HepG2 (cell line): ENCODE measurements around the gene AP1AR. TPM values are rescaled to one million over a fixed set of nuclear protein-coding genes. Genes with fewer than 3 reads are reported as not detected.

ENCODE experiments used
- ARHGAP35 ChIP-seq: sonication (generic); formaldehyde crosslinking; IDR thresholded peaks from 2 replicates; pipeline ENCODE4 v1.9.0; 2022; ENCODE audit warnings: mild to moderate bottlenecking, inconsistent platforms, moderate library complexity, missing genetic modification reagents, borderline replicate concordance
- E2F1 ChIP-seq: sonication (generic); formaldehyde crosslinking; IDR thresholded peaks from 2 replicates; pipeline ENCODE4 v1.5.0; 2020; ENCODE audit warnings: missing genetic modification reagents
- EP300 ChIP-seq, 3 experiments: sonication (generic) in 1 of 3; formaldehyde crosslinking in 1 of 3; IDR thresholded peaks; 2 replicates each; pipeline versions ENCODE4 v1.5.1 to v1.6.1; 2011 to 2020; ENCODE audit warnings: low read depth in 2 of 3, low read length in 2 of 3, borderline replicate concordance in 1 of 3, improper control_type of control experiment in 1 of 3, mild to moderate bottlenecking in 1 of 3, missing genetic modification reagents in 1 of 3, moderate library complexity in 1 of 3
- EZH2 ChIP-seq: conservative IDR thresholded peaks from 2 replicates; pipeline ENCODE4 v1.6.1; 2012; ENCODE audit warnings: mild to moderate bottlenecking, low read depth, low read length, moderate library complexity
- HOMEZ ChIP-seq: IDR thresholded peaks from 2 replicates; pipeline ENCODE4 v1.6.1; 2016; ENCODE audit warnings: low read depth
- KDM3A ChIP-seq: IDR thresholded peaks from 2 replicates; pipeline ENCODE4 v1.6.1; 2018; ENCODE audit warnings: low read depth, missing compliant biosample characterization
- MEIS1 ChIP-seq: sonication (generic); formaldehyde crosslinking; IDR thresholded peaks from 2 replicates; pipeline ENCODE4 v1.9.0; 2021; ENCODE audit warnings: mild to moderate bottlenecking, missing genetic modification reagents, moderate library complexity, borderline replicate concordance
- MLX ChIP-seq: IDR thresholded peaks from 2 replicates; pipeline ENCODE4 v1.6.1; 2016
- SETDB1 ChIP-seq: sonication (generic); formaldehyde crosslinking; IDR thresholded peaks from 2 replicates; pipeline ENCODE4 v1.5.1; 2020; ENCODE audit warnings: missing genetic modification reagents, mild to moderate bottlenecking, borderline replicate concordance
- SMYD3 ChIP-seq: sonication (generic); formaldehyde crosslinking; IDR thresholded peaks from 2 replicates; pipeline ENCODE4 v1.8.1; 2023; ENCODE audit warnings: mild to moderate bottlenecking, missing genetic modification reagents
- TBL1XR1 ChIP-seq: fragments of 150-350 bp; IDR thresholded peaks from 2 replicates; pipeline ENCODE4 v1.6.1; 2014; ENCODE audit warnings: borderline replicate concordance, low read length; ENCODE audit not compliant: partially characterized antibody
- TBP ChIP-seq: sonication (generic); formaldehyde crosslinking; IDR thresholded peaks from 2 replicates; pipeline ENCODE4 v1.5.0; 2020; ENCODE audit warnings: missing genetic modification reagents
- TEAD2 ChIP-seq: sonication (generic); formaldehyde crosslinking; IDR thresholded peaks from 2 replicates; pipeline ENCODE4 v1.9.0; 2021; ENCODE audit warnings: missing genetic modification reagents
- ZNF510 ChIP-seq: sonication (generic); formaldehyde crosslinking; IDR thresholded peaks from 2 replicates; pipeline ENCODE4 v1.4.0; 2020; ENCODE audit warnings: low read depth, mild to moderate bottlenecking, missing genetic modification reagents
- ZNF670 ChIP-seq: sonication (generic); formaldehyde crosslinking; IDR thresholded peaks from 2 replicates; pipeline ENCODE4 v1.8.0; 2022; ENCODE audit warnings: mild to moderate bottlenecking, missing genetic modification reagents, borderline replicate concordance
- ZNF740 ChIP-seq: sonication (generic); formaldehyde crosslinking; IDR thresholded peaks from 2 replicates; pipeline ENCODE4 v1.4.0; 2020; ENCODE audit warnings: missing genetic modification reagents
- ZNF788 ChIP-seq: sonication (generic); formaldehyde crosslinking; IDR thresholded peaks from 2 replicates; pipeline ENCODE4 v1.5.0; 2020; ENCODE audit warnings: mild to moderate bottlenecking, missing genetic modification reagents, borderline replicate concordance
- polyA plus RNA-seq, 8 experiments: library from polyadenylated mRNA; depleted of rRNA in 3 of 8; stranded (reverse) in 7 of 8; unstranded in 1 of 8; fragments of >200 nt; fragmentation: Illumina TruSeq in 4 of 8; extraction: Trizol in 4 of 8; gene quantifications; 2 replicates each; pipeline versions ENCODE4 v1.2.1 to v1.2.3, GENCODE V29; 2011 to 2016; ENCODE audit warnings: low read depth in 4 of 8, missing spikeins in 1 of 8, mixed read lengths in 1 of 8; ENCODE audit not compliant: insufficient read depth in 1 of 8
- total RNA-seq, 5 experiments: library from RNA; depleted of rRNA; stranded (reverse); fragments of >200 nt; fragmentation: Illumina TruSeq; extraction: Trizol; gene quantifications; 2 replicates each; pipeline ENCODE4 v1.2.3, GENCODE V29; 2016; ENCODE audit warnings: low read depth in 1 of 5
- TF ChIP-seq, protein P1 (sequence below): sonication (generic); formaldehyde crosslinking; IDR thresholded peaks from 2 replicates; pipeline ENCODE4 v1.4.0; 2020; ENCODE audit warnings: missing genetic modification reagents
- TF ChIP-seq, protein P2 (sequence below): sonication (generic); formaldehyde crosslinking; IDR thresholded peaks from 2 replicates; pipeline ENCODE4 v1.8.1; 2023; ENCODE audit warnings: mild to moderate bottlenecking, inconsistent platforms, moderate library complexity, missing genetic modification reagents, borderline replicate concordance

Gene AP1AR
- total and polyA plus RNA-seq, 2 of the 13 experiments (the other 11 are each of a cell fraction or from before 2014, with no cell fraction given): 24.9 to 39.9 TPM

GRCh38 chr4:112231779-112232713 is at the start of gene AP1AR (continued):
- TF ChIP-seq EP300 (IDR thresholded peaks at IDR 0.05; ENCODE audit: low read depth in 2 of 2, low read length in 2 of 2): no peak
- TF ChIP-seq EP300 (CRISPR knock-in tag; IDR thresholded peaks at IDR 0.05; ENCODE audit: borderline replicate concordance): no peak
- no peak for TF ChIP-seq MEIS1 (CRISPR knock-in tag)
- no peak for TF ChIP-seq TBP (CRISPR knock-in tag)
- peak; percentile 49; the same call in 1 of the 2 replicates for TF ChIP-seq MLX (CRISPR knock-in tag)
- TF ChIP-seq, protein P1, sequence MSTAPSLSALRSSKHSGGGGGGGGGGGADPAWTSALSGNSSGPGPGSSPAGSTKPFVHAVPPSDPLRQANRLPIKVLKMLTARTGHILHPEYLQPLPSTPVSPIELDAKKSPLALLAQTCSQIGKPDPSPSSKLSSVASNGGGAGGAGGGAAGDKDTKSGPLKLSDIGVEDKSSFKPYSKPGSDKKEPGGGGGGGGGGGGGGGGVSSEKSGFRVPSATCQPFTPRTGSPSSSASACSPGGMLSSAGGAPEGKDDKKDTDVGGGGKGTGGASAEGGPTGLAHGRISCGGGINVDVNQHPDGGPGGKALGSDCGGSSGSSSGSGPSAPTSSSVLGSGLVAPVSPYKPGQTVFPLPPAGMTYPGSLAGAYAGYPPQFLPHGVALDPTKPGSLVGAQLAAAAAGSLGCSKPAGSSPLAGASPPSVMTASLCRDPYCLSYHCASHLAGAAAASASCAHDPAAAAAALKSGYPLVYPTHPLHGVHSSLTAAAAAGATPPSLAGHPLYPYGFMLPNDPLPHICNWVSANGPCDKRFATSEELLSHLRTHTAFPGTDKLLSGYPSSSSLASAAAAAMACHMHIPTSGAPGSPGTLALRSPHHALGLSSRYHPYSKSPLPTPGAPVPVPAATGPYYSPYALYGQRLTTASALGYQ (CRISPR knock-in tag): no peak
- peak; percentile 83; the same call in 1 of the 2 replicates for TF ChIP-seq ARHGAP35 (CRISPR knock-in tag)
- 0 out of 2 replicates have a peak, but pooled peaks have one; percentile 27 for TF ChIP-seq TEAD2 (CRISPR knock-in tag)
- TF ChIP-seq HOMEZ: no peak; the same call in 1 of the 2 replicates
- 0 out of 2 replicates have a peak, but pooled peaks have one; percentile 38 for TF ChIP-seq SMYD3 (CRISPR knock-in tag)
- no peak; the same call in 1 of the 2 replicates for TF ChIP-seq SETDB1 (CRISPR knock-in tag)
- peak; percentile 71; the same call in 1 of the 2 replicates for TF ChIP-seq KDM3A (CRISPR knock-in tag)
- no peak for TF ChIP-seq TBL1XR1
- TF ChIP-seq ZNF740: no peak
- peak; percentile 50; the same call in 1 of the 2 replicates for TF ChIP-seq ZNF510 (CRISPR knock-in tag)
- 0 out of 2 replicates have a peak, but pooled peaks have one; percentile 10 for TF ChIP-seq E2F1 (CRISPR knock-in tag)
- peak; percentile 74 for TF ChIP-seq ZNF788 (CRISPR knock-in tag)
- TF ChIP-seq ZNF670: 0 out of 2 replicates have a peak, but pooled peaks have one; percentile 22
- no peak for TF ChIP-seq EZH2
- TF ChIP-seq, protein P2, sequence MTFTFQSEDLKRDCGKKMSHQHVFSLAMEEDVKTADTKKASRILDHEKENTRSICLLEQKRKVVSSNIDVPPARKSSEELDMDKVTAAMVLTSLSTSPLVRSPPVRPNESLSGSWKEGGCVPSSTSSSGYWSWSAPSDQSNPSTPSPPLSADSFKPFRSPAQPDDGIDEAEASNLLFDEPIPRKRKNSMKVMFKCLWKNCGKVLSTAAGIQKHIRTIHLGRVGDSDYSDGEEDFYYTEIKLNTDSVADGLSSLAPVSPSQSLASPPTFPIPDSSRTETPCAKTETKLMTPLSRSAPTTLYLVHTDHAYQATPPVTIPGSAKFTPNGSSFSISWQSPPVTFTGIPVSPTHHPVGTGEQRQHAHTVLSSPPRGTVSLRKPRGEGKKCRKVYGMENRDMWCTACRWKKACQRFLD (CRISPR knock-in tag): peak; percentile 71; the same call in 1 of the 2 replicates
